GM21360 (cell line): ENCODE results near the gene LRP1.

ENCODE experiments used
- ATAC-seq: cut with Tn5 transposase; IDR thresholded peaks from one replicate; pipeline ENCODE4 v1.9.1; 2021; ENCODE audit warnings: mild to moderate bottlenecking, moderate library complexity; ENCODE audit not compliant: unreplicated experiment

LRP1 gene

GRCh38 chr12:57208631-57209282, 80.5 kb downstream of the LRP1 start:
- ATAC-seq: no peak

GRCh38 chr12:57209916-57210315, 81.6 kb downstream of the LRP1 start:
- no peak for ATAC-seq

- no peak for ATAC-seq
Measured at GRCh38 chr12:57210461-57210860, 82.2 kb downstream of the LRP1 start.

GRCh38 chr12:57210926-57211692, 82.8 kb downstream of the LRP1 start:
- no peak for ATAC-seq

GRCh38 chr12:57211791-57212700, 83.8 kb downstream of the LRP1 start:
- no peak for ATAC-seq

GRCh38 chr12:57212701-57213057, 84.4 kb downstream of the LRP1 start:
- no peak for ATAC-seq

GRCh38 chr12:57213058-57213715, 84.9 kb downstream of the LRP1 start:
- ATAC-seq: no peak

GRCh38 chr12:57213763-57214397, 85.6 kb downstream of the LRP1 start:
- ATAC-seq: no peak

GRCh38 chr12:57214398-57214781, 86.1 kb downstream of the LRP1 start:
- no peak for ATAC-seq

GRCh38 chr12:57215065-57215464, 86.8 kb downstream of the LRP1 start:
- ATAC-seq: no peak

- no peak for ATAC-seq
Measured at GRCh38 chr12:57215668-57216013, 87.4 kb downstream of the LRP1 start.

GRCh38 chr12:57216014-57216911, 88.0 kb downstream of the LRP1 start, which contains the start of gene NXPH4:
Gene NXPH4 (plus strand): TSS chr12:57216794. CDS start chr12:57216970, 176 bp downstream.
- no peak for ATAC-seq

- no peak for ATAC-seq
Measured at GRCh38 chr12:57216921-57217879, 88.9 kb downstream of the LRP1 start.

GRCh38 chr12:57218030-57218853, 90.0 kb downstream of the LRP1 start:
- no peak for ATAC-seq

GRCh38 chr12:57219205-57219992, 91.1 kb downstream of the LRP1 start:
- ATAC-seq: no peak

GRCh38 chr12:57219993-57220754, 91.9 kb downstream of the LRP1 start:
- ATAC-seq: no peak
